Brain microvascular endothelial cell (primary cell): ENCODE data around the gene PKP3.

Source experiments
- DNase-seq: peaks from one replicate; pipeline ENCODE4 v3.0.0-alpha.2; 2020
- H3K27ac ChIP-seq: fragments of 250-450 bp; sonication (Bioruptor Pico); 2 replicates; pipeline ENCODE4 v1.5.1; 2020; ENCODE audit warnings: mild to moderate bottlenecking, moderate library complexity
- H3K27me3 ChIP-seq: fragments of 250-450 bp; sonication (Bioruptor Pico); replicated peaks from 2 replicates; pipeline ENCODE4 v1.5.1; 2020; ENCODE audit warnings: mild to moderate bottlenecking
- H3K36me3 ChIP-seq: fragments of 250-450 bp; sonication (Bioruptor Pico); replicated peaks from 2 replicates; pipeline ENCODE4 v1.5.1; 2020; ENCODE audit warnings: mild to moderate bottlenecking
- H3K4me3 ChIP-seq: 2 replicates; pipeline ENCODE4 v1.5.1; 2011; ENCODE audit warnings: low read depth, mild to moderate bottlenecking, control low read depth, low read length, moderate library complexity
- CTCF ChIP-seq: IDR thresholded peaks from 2 replicates; pipeline ENCODE4 v1.5.1; 2011; ENCODE audit warnings: low read depth, mild to moderate bottlenecking, moderate library complexity, low read length, control low read depth, inconsistent platforms; ENCODE audit errors: missing control alignments
- in situ Hi-C: cut with HindIII; loops from 2 replicates; pipeline ENCODE4 v1.10.0; 2017; ENCODE audit warnings: low sequenced_read_pairs, low pct_ligation_motif_present

PKP3 gene

GRCh38 chr11:372809-373715, 20.9 kb upstream of the PKP3 start:
- H3K27ac ChIP-seq, result no peak overlapping the region
- TF ChIP-seq CTCF, result no peak
- in situ Hi-C loops, result no loop called here
- H3K36me3 ChIP-seq, result no peaks in the 10 kb centered on the region
- DNase-seq, result no peak
- peaks cover 13% of the 10 kb centered on the region for H3K27me3 ChIP-seq
- H3K4me3 ChIP-seq, result no peak overlapping the region

GRCh38 chr11:373716-374551, 20.1 kb upstream of the PKP3 start:
- DNase-seq, result no peak
- no peaks in the 10 kb centered on the region for H3K36me3 ChIP-seq
- in situ Hi-C loops, result no loop called here

DNA sequence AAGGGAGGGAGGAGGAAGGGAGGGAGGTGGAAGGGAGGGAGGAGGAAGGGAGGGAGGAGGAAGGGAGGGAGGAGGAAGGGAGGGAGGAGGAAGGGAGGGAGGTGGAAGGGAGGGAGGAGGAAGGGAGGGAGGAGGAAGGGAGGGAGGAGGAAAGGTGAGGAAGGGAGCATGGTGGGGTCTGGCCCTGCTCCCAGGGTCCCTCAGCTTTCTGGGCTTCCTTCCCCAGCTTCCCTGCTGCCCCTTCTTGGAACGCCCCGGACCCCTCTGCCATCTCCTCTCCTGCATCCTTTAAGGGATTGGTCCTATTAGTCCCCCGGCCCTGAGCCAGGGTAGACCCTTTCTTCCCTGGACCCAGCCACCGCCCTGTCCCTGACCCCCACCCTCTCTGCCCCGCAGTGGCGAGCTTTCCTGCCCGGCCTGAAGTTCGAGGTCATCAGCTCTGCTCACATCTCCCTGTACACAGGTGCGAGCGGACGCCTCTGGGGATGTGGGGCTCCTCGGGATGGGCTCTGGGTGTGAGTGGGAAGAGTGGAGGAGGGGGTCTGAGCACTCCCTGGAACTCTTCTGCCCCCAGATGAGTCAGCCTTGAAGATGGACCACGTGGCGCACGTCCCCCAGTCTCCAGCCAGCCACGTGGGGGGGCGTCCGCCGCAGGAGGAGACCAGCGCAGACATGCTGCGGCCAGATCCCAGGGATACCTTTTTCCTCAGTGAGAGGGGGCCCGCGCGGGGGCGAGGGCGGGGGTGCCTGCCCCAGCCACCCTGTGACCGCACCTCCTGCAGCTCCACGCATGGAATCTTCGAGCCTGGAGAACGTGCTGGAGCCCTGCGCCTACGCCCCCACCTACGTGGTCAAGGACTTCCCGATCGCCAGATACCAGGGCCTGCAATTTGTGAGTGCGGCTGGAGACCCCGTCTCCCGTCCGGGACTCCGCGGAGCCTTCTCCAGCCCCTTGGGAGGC, 18.7 kb upstream of the PKP3 start:
- no peak for DNase-seq
- Histone ChIP-seq H3K36me3 (no peaks in the 10 kb centered on the region), H3K4me3 (no peak overlapping the region), H3K27ac (no peak overlapping the region), H3K27me3 (peaks cover 2% of the 10 kb centered on the region)
- TF ChIP-seq CTCF, result no peak
- in situ Hi-C loops, result no loop called here

More at GRCh38 chr11:373716-374551, 20.1 kb upstream of the PKP3 start:
- TF ChIP-seq CTCF, result no peak
- H3K27ac ChIP-seq, result no peak overlapping the region
- H3K4me3 ChIP-seq, result no peak overlapping the region
- peaks cover 7% of the 10 kb centered on the region for H3K27me3 ChIP-seq

DNA sequence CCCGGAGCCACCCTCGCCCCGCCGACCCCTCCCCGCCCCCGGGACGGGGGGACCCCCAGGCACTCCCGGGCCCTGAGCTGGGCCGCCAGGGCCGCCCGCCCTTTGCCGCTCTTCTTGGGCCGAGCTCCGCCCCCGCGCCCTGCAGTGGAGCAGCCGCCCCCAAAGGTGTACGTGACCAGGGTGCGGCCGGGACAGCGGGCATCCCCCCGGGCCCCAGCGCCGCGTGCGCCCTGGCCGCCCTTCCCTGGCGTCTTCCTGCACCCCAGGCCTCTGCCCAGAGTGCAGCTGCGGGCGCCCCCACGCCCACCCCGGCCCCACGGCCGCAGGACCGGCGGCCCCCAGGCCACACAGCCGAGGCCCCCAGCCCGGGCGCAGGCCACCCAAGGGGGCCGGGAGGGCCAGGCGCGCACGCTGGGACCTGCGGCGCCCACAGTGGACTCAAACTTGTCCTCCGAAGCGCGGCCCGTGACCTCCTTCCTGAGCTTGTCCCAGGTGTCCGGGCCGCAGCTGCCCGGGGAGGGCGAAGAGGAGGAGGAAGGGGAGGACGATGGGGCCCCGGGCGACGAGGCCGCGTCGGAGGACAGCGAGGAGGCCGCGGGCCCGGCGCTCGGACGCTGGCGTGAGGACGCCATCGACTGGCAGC, 17.4 kb upstream of the PKP3 start:
- in situ Hi-C loops, result no loop called here
- no peak for DNase-seq
- no peaks in the 10 kb centered on the region for H3K27me3 ChIP-seq
- H3K4me3 ChIP-seq, result no peak overlapping the region
- H3K36me3 ChIP-seq, result no peaks in the 10 kb centered on the region
- no peak overlapping the region for H3K27ac ChIP-seq
- TF ChIP-seq CTCF, result no peak
